ENCODE measurements around the gene OSBP2.

DNA sequence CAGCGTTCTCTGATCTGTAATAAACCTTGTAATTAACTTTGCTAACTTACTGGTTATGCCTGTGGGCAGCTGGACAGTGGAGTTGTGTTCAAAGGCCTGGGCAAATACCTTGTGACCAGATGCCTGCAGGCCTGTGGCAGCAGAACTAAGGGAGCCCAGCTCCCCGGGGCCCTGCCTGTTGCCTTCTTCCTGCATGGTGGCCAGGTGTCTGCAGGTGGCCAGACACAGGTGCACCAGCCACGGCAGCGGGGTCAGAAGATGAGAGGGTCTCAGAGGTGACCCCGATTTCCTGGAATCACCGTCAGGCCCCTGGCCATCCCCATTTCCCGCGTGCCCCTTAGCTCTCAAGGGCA is 127.2 kb downstream of the OSBP2 start:
- TF ChIP-seq, protein P1, sequence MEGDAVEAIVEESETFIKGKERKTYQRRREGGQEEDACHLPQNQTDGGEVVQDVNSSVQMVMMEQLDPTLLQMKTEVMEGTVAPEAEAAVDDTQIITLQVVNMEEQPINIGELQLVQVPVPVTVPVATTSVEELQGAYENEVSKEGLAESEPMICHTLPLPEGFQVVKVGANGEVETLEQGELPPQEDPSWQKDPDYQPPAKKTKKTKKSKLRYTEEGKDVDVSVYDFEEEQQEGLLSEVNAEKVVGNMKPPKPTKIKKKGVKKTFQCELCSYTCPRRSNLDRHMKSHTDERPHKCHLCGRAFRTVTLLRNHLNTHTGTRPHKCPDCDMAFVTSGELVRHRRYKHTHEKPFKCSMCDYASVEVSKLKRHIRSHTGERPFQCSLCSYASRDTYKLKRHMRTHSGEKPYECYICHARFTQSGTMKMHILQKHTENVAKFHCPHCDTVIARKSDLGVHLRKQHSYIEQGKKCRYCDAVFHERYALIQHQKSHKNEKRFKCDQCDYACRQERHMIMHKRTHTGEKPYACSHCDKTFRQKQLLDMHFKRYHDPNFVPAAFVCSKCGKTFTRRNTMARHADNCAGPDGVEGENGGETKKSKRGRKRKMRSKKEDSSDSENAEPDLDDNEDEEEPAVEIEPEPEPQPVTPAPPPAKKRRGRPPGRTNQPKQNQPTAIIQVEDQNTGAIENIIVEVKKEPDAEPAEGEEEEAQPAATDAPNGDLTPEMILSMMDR (IDR thresholded peaks at IDR 0.05) = no peak
- no peak for TF ChIP-seq POLR2A (IDR thresholded peaks at IDR 0.05)

Measured in testis (tissue), 2 donors.